Suprapubic skin (tissue), 4 donors: Measurements from ENCODE around the gene BCKDHB.
"Not testable (repeated sequence)": the region's sequence is repeated elsewhere in the genome, so short reads cannot be mapped to it uniquely, and the experiment has no call there.

Source experiments
- EP300 ChIP-seq: sonication (generic); formaldehyde crosslinking; IDR thresholded peaks from one replicate; pipeline ENCODE4 v1.6.1; 2017; ENCODE audit warnings: antibody characterized with exemption
- POLR2A ChIP-seq, 2 donors: fragments of 450-650 bp; IDR thresholded peaks; one replicate each; pipeline ENCODE4 v1.6.1; 2017; ENCODE audit warnings: antibody characterized with exemption in 2 of 2, mild to moderate bottlenecking in 2 of 2, moderate library complexity in 2 of 2
- POLR2AphosphoS5 ChIP-seq, 3 donors: sonication (generic); formaldehyde crosslinking; IDR thresholded peaks; one replicate each; pipeline ENCODE4 v1.6.1; 2017; ENCODE audit warnings: antibody characterized with exemption in 3 of 3
- TF ChIP-seq, protein P1 (sequence below), 2 donors: fragments of 200-600 bp in 1 of 2; fragments of 450-650 bp in 1 of 2; sonication (generic) in 1 of 2; IDR thresholded peaks; one replicate each; pipeline ENCODE4 v1.5.1; 2016 to 2019; ENCODE audit warnings: antibody characterized with exemption in 2 of 2, mild to moderate bottlenecking in 1 of 2, moderate library complexity in 1 of 2

DNA sequence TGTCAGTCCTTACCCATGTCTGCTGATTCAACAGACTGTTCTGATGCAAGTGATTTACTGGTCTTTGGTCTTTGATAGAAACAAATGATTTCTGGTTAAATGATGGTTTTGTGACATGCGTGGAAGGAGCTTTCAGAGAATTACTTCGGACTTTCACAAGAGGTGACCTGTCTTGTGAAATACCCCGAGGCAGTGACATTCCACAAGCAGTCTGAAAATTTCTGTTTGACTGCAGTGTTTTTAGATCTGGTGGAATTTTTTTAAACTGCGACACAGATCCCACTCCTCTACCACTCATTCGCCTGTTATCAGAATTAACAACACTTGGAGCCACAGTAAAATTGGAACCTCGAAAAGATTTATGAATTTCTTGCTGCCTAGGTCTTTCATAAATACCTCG, 38.3 kb upstream of the BCKDHB start:
- TF ChIP-seq, protein P1, sequence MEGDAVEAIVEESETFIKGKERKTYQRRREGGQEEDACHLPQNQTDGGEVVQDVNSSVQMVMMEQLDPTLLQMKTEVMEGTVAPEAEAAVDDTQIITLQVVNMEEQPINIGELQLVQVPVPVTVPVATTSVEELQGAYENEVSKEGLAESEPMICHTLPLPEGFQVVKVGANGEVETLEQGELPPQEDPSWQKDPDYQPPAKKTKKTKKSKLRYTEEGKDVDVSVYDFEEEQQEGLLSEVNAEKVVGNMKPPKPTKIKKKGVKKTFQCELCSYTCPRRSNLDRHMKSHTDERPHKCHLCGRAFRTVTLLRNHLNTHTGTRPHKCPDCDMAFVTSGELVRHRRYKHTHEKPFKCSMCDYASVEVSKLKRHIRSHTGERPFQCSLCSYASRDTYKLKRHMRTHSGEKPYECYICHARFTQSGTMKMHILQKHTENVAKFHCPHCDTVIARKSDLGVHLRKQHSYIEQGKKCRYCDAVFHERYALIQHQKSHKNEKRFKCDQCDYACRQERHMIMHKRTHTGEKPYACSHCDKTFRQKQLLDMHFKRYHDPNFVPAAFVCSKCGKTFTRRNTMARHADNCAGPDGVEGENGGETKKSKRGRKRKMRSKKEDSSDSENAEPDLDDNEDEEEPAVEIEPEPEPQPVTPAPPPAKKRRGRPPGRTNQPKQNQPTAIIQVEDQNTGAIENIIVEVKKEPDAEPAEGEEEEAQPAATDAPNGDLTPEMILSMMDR (IDR thresholded peaks at IDR 0.05) = not testable (repeated sequence)
- not testable (repeated sequence) for TF ChIP-seq EP300; POLR2AphosphoS5 (IDR thresholded peaks at IDR 0.05); POLR2A (IDR thresholded peaks at IDR 0.05)
